22Rv1 (cell line): Measurements from ENCODE around the gene MYL11.

ENCODE experiments used
- H3K27ac ChIP-seq: fragments of 450-650 bp; 2 replicates; pipeline ENCODE4 v1.5.1; 2017
- ZFX ChIP-seq: fragments of 450-650 bp; IDR thresholded peaks from 2 replicates; pipeline ENCODE4 v1.6.1; 2017; ENCODE audit warnings: antibody characterized with exemption, borderline replicate concordance
- TF ChIP-seq, protein P1 (sequence below): fragments of 450-650 bp; IDR thresholded peaks from 2 replicates; pipeline ENCODE4 v1.5.1; 2017; ENCODE audit warnings: mild to moderate bottlenecking

Gene MYL11

DNA sequence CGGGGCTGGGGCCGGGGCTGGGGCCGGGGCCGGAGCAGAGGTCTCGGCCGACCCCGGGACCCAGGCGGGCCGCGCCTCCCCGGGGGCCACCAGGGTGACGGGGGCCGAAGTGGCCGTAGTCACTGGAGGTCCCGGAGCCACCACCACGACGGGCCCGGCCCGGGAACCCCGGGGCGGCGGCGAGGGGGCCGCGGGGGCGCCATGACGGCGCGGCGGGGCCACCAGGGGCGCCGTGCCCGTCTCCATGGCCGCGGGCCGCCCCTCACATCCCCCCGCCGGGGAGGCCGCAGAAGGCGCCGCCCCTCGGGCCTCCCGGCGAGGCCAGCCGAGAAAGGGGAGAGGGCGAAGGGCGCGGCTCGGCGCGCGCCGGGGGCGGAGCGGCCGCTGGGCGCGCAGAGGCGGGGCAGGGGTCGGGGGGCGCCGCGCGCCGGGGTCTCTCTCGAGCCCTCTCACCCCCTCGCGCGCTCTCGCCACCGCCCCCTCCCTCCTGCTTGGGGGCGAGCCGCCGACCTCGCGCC is 4.6 kb upstream of the MYL11 start:
- no peak for TF ChIP-seq ZFX
- TF ChIP-seq, protein P1, sequence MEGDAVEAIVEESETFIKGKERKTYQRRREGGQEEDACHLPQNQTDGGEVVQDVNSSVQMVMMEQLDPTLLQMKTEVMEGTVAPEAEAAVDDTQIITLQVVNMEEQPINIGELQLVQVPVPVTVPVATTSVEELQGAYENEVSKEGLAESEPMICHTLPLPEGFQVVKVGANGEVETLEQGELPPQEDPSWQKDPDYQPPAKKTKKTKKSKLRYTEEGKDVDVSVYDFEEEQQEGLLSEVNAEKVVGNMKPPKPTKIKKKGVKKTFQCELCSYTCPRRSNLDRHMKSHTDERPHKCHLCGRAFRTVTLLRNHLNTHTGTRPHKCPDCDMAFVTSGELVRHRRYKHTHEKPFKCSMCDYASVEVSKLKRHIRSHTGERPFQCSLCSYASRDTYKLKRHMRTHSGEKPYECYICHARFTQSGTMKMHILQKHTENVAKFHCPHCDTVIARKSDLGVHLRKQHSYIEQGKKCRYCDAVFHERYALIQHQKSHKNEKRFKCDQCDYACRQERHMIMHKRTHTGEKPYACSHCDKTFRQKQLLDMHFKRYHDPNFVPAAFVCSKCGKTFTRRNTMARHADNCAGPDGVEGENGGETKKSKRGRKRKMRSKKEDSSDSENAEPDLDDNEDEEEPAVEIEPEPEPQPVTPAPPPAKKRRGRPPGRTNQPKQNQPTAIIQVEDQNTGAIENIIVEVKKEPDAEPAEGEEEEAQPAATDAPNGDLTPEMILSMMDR = peak; percentile 12; the same call in 1 of the 2 replicates
- H3K27ac ChIP-seq = peak overlapping the region; percentile 89

DNA sequence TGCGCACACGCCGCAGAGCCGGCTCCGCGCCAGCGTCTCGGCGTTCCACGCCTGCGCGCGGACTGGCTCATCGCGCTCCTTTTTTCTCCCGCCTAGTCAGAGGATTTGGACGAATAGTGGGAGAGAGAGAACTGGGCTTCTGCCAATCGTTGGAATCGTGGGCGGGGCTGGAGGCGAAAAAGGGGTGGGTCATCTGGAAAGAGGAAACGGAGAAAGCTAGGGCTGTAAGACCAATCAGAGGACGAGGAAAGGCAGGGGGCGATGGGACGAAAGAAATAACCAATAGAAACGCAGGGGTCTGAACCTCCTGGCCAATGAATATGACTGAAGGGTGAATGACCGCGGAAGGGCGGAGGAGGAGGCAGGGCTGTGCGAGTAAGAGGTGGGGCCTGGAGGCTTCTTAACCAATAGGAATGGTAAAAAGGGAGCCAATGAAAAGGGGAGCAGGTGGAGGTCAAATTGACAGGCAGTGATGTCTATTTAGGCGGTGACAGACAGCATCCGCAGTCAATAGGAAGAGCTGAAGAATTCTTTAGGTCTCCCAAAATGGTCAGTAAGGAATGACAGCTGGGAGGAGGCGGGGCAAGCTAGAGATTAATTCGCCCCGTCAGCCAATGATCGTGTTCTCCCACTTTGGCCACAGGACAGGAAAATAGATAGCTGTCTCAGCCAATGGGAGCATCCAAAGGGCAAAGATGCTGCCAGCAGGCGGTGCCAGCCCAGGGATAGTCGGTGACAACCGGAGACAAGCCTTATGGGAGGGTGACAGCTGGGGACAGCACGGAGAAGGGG is 4.0 kb upstream of the MYL11 start, which contains the start of gene TBC1D10B:
Gene TBC1D10B, minus strand, starts transcription at position 39 of the 792 bp plus-strand sequence. CDS start 311 bp downstream, outside the sequence.
- H3K27ac ChIP-seq = peak within 1 kb of the TSS; percentile 89
- TF ChIP-seq ZFX = no peak
- TF ChIP-seq, protein P1 = no peak

DNA sequence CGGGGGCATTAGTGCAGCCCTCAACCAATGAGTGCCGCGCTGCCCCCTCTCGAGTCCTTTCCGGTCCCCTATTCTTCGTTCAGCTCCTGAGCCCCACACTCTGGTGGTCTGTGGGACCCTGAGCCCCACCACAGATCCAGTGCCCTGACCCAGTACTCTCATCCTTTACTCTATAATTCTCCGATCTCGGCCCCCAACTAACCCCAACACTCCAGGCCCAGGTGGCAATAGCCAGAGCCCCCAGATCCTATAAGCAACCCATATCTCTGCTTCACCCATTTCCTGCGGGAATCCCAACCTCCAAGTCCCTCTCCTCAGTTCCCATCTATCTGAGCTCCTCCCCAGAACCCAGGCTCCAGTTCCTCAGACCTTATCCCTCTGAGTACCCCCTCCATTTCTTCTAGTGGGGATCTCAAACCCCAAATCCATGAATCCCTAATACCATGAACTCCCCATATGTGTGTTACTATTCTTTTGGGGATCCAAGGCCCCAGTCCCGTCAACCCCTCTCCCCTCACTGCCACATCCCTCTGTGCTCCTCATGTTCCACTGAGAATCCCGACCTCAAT is 3.3 kb upstream of the MYL11 start:
- TF ChIP-seq, protein P1 = no peak
- no peak for TF ChIP-seq ZFX
- peak overlapping the region; percentile 89 for H3K27ac ChIP-seq

DNA sequence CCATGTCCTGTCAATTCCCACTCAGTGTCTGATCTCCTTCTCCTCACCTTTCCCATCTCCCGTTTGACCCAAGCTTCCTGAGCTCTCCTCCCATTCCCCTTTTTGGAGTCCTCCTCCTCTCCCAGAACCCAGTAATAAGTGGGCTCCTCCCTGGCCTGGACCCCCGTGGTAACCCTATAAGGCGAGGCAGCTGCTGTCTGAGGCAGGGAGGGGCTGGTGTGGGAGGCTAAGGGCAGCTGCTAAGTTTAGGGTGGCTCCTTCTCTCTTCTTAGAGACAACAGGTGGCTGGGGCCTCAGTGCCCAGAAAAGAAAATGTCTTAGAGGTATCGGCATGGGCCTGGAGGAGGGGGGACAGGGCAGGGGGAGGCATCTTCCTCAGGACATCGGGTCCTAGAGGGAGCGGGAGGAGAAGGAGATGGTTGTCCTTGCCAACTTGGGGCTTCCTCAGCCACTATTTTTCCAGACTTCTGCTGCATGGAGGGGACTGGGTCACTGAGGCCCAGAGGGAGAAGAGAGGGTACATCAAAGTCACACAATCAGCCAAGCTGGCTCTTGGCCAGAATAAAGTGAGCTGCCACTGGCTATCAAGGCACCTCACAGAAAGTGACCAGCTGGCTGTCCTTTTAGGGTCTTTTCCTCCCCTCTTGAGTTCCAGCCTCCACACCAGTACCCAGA is 2.4 kb upstream of the MYL11 start:
- peak overlapping the region; percentile 89 for H3K27ac ChIP-seq
- TF ChIP-seq, protein P1 = no peak
- TF ChIP-seq ZFX = no peak

DNA sequence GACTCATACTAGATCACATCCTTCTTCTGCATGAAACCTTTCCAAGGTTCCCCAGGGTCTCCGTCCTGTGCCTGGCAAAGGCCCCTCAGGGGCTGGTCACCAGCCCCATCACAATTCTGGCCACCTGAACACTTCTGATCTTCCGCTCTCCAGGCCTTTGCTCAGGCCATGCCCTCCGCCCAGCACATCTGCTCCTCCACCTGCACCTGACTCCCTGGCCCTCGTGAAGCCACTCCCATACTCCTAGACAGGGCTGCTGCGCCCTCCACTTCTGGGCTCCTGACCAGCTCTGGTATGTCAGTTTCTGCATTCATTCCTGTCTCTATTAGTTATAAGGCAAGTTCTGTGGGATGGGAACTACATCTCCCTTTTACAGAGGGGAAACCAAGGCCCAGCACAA is 1.9 kb upstream of the MYL11 start:
- TF ChIP-seq, protein P1 = no peak
- TF ChIP-seq ZFX = no peak
- no peak overlapping the region for H3K27ac ChIP-seq

DNA sequence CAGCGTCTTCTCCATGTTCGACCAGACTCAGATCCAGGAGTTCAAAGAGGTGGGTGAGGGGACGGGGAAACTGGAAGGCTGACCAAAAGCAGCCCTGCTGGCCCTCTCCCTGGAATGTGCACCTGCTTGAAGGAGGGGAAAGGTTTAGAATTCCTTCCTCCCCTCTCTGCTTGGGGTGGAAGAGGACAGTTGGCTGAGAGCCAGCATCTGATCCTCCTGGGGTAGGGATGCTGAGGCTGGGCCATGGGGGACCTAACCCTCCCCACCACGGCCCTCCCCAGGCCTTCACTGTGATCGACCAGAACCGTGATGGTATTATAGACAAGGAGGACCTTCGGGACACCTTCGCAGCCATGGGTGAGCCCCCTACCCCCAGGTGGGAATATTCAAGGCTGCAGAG is 1.3 kb downstream of the MYL11 start:
- H3K27ac ChIP-seq = no peak overlapping the region
- TF ChIP-seq, protein P1 = no peak
- TF ChIP-seq ZFX = no peak
